Hematopoietic multipotent progenitor cell treated with erythropoietin and hydrocortisone succinate and interleukin-3 and kit ligand, for 15 days (in vitro differentiated cells): ENCODE data around the gene FAF1.
A peak's percentile ranks its signal among the peaks of the same experiment; 100 is the strongest.

ENCODE experiments used
- DNase-seq: peaks from one replicate; pipeline ENCODE4 v3.0.0-alpha.2; 2015; ENCODE audit warnings: low spot score

FAF1 gene

DNA sequence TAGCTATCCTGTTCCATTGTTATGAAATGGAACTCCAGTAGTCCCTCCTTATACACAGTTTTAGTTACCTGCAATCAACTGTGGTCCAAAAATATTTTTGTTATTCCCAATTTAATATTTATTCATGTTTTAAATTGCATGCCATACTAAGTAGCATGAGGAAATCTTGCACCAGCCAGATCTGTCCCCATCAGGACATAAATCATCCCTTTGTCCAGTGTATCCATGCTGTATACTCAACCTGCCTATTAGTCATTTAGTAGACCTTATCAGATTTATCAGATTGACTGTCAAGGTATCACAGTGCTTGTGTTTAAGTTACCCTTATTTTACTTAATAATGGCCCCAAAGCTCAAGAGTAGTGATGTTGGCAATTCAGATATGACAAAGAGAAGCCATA, 328.9 kb downstream of the FAF1 start:
- no peak for DNase-seq

DNA sequence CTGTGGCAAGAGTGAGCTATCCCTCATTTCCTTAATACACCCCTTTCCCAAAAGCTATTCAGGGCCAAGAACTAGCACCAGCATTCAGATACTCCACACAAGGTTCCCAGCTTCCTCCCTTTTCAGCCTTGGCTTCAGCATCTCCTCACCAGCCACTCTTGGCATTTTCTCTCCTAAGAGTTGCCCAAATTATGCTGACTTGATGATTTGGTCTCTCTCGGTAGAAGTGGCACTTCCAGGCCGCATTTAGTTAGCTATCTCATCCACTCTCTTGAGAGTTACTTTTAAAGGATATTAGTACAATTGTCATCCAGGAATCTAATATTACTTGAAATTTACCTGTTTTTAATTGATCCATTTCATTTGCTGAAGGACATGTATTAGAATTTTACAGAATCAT, 337.8 kb downstream of the FAF1 start:
- no peak for DNase-seq

DNA sequence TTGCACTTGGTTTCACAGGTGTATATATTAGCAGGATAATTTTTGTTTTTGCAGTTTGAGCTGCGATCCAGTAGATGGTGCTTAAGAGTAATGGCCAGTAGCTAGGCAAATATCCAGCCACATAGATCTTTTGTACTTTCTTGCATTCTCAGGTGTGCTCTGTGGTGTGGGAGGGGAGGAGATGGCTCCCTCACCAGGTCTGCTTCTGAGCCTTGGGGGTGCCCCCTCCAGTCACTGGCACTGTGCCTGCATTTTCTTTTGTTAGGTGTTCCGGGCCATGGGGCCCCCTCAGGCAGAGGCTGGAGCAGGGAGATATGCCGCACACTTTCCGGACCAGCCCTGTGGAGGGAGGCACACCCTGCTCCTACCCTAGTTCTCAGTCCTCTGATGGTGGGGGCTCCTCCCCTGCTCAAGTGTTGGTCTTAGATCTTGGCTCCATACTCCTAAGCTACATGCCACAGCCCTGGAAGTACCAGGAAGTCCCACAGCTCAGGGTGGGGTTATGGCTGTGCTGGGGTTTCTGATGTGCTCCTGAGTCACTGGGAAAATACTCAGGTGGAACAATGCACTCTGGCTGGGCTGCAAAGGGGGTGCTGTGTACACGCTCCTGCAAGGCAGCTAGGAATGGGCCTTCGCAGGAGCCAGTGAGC, 339.3 kb downstream of the FAF1 start:
- DNase-seq, result peak; percentile 57

DNA sequence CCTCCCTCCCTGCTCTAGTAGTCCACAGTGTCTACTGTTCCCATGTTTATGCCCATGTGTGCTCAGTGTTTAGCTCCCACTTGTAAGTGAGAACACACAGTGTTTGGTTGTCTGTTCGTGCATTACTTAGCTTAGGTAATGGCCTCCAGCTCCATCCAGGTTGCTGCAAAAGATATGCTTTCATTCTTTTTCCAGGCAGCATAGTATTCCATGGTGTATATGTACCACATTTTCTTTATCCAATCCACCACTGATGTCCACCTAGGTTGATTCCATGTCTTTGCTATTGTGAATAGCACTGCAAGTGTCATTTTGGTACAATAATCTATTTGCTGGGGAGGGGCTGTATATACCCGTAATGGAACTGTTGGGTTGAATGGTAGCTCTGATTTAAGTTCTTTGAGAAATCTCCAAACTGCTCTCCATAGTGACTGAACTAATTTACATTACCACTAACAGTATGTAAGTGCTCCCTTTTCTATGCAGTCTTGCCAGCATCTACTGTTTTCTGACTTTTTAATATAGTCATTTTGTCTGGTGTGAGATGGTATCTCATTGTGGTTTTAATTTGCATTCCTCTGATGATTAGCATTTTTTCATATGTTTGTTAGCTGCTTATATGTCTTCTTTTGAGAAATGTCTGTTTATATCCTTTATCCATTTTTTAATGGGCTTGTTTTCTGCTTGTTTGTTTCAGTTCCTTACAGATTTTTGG, 344.9 kb downstream of the FAF1 start:
- no peak for DNase-seq

GRCh38 chr1:50611675-50612074, 348.4 kb downstream of the FAF1 start:
- no peak for DNase-seq

DNA sequence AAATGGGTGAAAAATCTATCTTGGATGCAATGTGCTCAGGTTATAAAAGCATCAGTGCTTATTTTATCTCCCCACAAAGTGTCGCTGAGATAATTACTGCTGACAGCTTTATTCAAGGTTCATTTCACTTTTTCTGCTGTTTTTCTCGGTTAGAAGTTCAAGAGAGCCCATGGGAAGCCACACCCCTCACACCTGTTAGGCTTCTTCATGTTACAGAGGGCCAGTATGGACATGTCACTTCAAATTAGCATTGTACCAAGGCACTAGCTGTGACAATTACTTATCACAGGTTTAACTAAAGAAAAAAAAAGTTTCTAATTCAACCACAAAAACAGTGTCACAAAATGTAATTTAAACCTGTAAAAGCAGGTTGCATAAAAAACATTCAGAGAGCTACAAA, 349.5 kb downstream of the FAF1 start:
- DNase-seq, result no peak

GRCh38 chr1:50609508-50609907, 350.6 kb downstream of the FAF1 start:
- DNase-seq, result no peak

DNA sequence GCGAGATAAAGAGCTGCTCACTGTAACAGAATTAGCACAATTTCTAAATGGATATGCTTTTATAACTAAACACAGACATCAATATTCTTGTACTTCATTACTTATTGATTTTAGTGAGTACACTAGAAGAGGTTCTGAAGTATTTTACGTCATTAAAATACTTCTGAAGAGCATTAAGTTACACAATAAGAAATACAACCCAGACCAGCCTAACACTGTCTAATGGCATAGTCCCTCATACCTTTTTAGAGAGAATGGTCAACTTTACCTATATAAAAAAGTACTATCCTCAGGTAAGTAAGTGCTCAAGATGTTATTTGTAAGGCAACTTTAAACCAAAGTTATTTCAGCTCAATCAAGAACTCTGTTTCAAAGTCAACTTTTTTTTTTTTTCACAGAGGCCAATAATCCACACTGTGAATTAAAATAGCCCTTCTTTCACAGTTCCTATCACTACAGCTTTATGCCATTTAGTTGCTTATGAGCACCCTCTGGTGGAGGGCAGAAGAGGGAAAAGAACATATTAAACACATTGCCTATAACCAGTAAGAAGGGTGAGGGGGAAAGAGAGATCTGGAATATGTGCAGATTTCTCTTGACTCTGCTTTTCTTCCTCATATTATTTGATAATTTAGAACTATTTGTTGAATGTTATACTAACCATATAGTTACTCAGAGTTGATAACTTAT, 354.7 kb downstream of the FAF1 start:
- peak; percentile 27 for DNase-seq

GRCh38 chr1:50604580-50604979, 355.5 kb downstream of the FAF1 start:
- no peak for DNase-seq

- DNase-seq, result no peak
These were observed 356.5 kb downstream of the FAF1 start for GRCh38 chr1:50603274-50604271.

- DNase-seq, result no peak
These were observed 360.5 kb downstream of the FAF1 start for GRCh38 chr1:50599546-50599945.

- DNase-seq, result no peak
These were observed 364.2 kb downstream of the FAF1 start for GRCh38 chr1:50595874-50596273.

DNA sequence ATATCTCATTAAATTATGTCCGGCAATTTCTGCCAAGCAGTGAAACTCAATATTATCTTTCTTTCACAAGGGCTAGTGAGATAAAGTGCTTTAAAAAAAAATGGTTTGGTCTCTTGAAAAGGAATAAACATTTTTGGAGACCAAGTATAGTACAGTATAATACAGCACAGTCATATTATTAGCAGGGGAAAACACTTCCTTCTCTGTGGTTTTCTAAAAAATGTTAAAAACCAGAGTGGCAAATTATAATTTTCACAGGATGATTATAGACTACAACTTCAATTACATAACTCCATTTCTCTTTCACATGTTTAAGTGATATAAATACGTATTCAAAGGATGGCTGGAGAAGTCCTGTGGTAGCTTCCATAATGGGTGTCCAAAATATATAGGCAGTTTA, 366.6 kb downstream of the FAF1 start:
- no peak for DNase-seq

DNA sequence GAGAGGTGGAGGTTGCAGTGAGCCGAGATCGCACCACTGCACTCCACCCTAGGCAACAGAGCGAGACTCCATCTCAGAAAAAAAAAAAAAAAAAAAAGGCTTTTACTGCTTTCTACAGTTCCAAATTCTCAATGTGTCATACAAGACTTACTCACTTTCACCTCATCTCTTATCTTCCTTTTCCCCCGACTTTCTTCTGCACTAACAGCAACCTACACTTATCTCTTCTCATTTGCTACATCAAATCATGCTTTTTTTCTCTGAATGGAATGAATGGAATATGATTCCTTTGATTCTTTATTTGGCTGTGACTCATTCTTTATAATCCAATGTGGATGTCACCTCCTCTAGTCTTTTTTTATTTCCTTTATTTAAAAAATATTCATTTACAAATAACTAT, 368.5 kb downstream of the FAF1 start:
- DNase-seq, result no peak

- DNase-seq, result no peak
These were observed 377.7 kb downstream of the FAF1 start for GRCh38 chr1:50582346-50582745.

GRCh38 chr1:50570066-50570468, 390.0 kb downstream of the FAF1 start:
- DNase-seq, result no peak

DNA sequence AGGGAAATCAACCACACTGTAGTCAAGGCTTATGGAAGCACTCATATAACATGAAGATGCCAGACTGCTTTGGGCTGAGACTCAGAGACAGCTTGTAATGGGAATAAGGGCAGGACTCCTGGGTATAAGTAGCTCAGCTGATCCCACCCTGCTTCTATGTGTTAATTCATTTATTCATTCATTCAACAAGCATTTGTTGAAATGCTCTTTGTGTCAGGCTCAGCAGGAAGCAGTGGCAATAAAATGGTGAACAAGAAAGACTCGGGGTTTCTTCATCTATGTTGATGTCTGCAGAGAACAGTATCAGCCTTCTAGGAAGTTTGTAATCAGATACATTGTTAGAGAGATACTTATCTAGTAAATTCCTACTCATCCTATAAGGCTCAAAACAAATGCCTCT, 391.3 kb downstream of the FAF1 start:
- no peak for DNase-seq

DNA sequence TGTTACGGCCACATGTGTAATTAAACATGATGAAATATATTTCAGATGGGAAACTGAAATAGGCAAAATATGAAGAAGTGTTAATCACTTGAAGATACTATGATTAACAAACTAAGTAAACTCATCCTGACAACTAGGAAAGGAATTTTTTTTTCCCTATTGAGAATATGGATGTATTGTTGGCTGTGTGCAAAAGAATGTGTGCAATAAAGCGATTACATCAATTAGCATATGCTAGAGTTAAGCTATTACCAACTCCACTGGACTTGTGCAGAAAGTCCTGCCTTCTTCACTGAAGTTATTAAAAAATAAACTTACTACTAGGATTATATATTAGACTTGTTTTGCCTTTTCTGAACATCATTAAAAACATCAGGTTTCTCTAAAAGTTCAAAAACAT, 393.7 kb downstream of the FAF1 start:
- DNase-seq, result no peak

GRCh38 chr1:50564417-50564816, 395.6 kb downstream of the FAF1 start:
- DNase-seq, result no peak

- DNase-seq, result no peak
These were observed 398.0 kb downstream of the FAF1 start for GRCh38 chr1:50562106-50562505.

- no peak for DNase-seq
These were observed 400.6 kb downstream of the FAF1 start for GRCh38 chr1:50559421-50559820.

DNA sequence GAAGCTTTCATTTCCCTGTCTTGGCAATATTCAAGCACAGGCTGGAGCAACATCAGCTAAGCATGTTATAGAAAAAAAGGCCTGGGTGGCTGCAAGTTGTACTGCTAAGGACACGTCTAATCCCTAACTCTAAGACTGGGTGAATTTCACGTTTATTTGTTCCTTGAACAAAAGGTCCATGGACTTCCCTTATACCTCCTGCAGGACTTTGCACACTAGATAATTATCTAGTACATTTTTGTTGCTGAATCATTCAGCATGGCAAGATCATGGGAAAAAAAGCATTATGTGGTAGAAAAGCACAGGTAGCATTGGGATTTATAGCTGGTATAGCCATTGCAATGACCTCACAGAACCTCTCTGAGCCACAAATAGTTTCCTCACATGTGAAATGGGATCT, 406.1 kb downstream of the FAF1 start:
- no peak for DNase-seq
